ENCODE results near the gene CLDN11. TPM values are rescaled to one million over a fixed set of nuclear protein-coding genes. Genes with fewer than 3 reads are reported as not detected.

CLDN11 gene
- total RNA-seq, 1 donor from 2014 or later = 61.1 TPM

DNA sequence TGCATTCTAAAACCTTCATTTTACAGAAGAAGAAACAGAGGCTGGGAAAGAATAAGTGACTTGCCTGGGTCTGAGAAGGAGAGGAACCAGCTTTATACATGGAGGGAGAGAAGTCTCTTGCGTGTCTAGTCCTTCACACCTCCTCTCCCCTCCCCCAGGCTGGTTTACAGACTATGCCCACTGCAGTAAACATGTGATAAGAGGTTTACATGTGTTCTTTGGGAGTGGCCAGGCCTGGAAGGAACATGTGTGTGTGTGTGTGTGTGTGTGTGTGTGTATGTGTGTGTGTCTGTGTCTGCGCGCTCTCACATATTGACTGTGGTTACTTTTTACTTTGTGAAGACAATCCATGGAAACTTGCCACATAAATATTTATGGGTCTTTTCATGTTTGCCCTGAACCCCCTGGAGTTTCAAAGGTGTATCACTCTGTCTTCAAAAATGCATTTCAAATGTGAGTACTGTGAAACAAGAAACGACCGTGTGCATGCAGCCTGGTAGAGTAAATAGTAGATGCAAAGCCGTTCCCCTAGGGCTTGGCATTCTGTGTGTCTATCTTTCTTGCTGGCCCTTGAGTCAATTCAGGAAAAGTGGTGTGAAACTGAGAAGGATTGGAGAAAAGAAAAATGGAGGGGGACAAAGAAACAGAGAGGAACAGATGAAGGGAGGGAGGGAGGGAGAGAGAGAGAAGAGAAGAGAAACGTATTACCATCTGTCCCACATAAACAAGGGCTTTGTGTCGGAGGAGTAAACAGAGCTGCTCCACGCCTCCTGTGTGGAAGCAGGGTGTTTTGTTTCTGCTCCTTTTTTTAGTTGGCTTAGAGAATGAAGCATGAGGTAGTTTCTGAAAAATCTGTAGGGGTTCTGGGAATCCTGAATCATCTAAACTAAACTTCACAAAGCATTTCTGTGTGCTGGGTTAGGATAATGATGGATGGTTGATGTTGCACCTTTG lies 51.7 kb downstream of the CLDN11 start:
- DNase-seq (ENCODE audit: low spot score) = no peak

GRCh38 chr3:170471149-170471548 lies 52.5 kb downstream of the CLDN11 start:
- DNase-seq (ENCODE audit: low spot score) = no peak

- DNase-seq (ENCODE audit: low spot score) = no peak
Observed at GRCh38 chr3:170473358-170473757, 54.7 kb downstream of the CLDN11 start.

DNA sequence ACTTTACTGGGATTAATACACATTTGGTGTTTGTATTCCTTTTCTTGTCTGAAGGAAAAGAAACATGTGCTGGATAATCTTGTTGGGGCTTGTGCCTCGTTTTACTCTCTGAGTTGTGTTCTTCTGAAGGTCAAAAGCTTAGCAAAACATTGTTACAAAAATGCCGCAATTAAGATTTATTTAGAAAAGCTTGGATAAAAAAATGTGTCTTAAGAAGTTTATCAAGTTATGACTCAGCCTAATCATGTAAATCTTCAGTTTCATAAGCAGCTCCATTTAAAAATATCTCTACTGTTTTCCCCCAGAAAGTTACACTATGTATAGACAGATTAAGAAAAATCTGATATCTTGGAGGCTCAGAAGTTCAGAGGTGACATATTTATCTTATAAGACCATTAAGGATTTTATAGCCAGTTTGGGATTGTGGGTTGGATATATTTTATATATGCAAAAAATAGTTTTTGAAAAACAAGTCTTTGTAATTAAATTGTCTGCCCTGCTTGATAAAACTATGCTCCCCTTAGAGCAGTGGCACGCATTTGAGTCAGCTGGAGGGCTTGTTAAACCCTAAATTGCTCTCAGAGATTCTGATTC lies 56.5 kb downstream of the CLDN11 start:
- no peak for DNase-seq (ENCODE audit: low spot score)

GRCh38 chr3:170476291-170476690 lies 57.6 kb downstream of the CLDN11 start:
- DNase-seq (ENCODE audit: low spot score) = no peak

DNA sequence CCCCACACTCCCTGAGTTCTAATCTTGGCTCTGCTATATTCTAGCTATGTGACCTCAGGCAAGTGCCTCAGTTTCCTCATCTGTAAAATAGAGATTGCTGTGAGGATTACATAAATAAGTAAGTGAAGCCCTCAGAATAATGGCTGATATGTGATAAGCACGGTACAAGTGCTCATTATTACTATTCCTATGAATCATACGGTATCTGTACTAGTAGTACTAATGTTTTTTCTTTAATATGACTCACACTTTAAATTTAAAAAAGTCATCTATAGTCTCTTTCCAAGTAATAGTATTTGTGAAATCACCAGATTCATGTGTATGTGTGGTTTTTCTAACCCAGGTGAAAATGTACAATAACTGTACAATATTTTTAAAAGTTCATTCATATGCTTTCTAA lies 58.7 kb downstream of the CLDN11 start:
- no peak for DNase-seq (ENCODE audit: low spot score)

- no peak for DNase-seq (ENCODE audit: low spot score)
Observed at GRCh38 chr3:170480111-170480510, 61.4 kb downstream of the CLDN11 start.

DNA sequence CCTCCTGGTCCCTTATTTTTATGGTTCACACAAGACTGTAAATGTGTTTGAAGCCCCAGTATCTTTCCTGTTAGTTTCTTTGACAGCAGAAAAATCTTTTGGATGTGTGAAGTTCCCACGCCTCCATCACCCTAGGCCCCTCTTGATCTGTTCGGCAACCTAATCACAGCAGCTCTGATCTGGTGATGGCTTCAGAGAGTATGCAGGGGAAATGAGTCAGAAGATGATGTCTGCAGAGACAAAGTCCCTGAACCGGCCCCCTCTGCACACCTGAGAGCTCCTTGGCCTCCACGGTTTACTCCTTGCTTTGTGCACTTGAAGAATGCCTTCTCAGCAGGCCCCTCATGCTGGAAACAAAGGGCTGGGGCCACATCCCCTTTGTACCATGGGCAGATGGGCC lies 63.5 kb downstream of the CLDN11 start:
- DNase-seq (ENCODE audit: low spot score) = no peak

DNA sequence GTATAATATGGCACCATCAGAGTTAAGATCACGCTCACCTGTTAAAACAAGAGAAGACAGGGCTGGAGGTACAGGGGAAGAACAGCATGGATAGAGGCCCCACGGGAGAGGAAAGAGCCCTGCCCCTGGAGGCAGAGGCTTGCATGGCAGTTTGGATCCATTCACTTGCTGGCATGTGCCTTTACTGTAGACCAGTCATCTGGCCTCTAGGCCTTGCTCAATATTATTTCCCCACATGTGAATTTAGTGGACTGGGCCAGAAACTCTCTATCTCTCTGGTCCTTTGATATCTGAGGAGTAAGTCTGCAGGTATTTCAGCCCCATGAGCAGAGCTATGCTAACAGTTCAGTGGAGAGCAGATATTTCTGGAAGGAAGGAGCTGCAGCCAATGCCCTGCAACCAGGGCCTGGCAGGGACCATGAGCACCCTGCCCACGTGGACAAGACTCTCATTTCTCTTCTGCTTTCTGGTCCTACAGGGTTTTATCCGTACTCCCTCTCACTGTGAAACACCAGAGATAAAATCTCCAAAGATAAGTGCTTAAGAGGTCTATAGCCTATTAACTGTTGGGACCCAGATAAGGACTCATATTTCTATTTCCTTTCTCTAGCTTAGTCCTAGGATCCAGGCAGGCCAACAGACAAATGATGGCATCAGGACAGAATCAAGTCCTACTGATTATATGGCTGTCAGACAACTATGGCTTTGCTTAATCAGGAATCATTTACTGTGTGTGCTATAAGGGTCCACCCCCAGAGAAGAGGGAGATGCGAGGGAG lies 65.0 kb downstream of the CLDN11 start:
- DNase-seq (ENCODE audit: low spot score) = no peak

Small RNA genes lying within 50 kb of the gene (microRNA-seq; reads per million reads assigned to microRNA genes)
- gene MIR6828 (ENCODE audit: borderline number of aligned reads) = not detected

Other genes starting within 250 kb of the CLDN11 start
- 66.1 TPM for gene PHC3, start 237.1 kb upstream of the CLDN11 start, total RNA-seq
- gene PRKCI, start 196.4 kb upstream of the CLDN11 start, total RNA-seq = 16.7 TPM
- 55.8 TPM for gene SKIL, start 61.2 kb upstream of the CLDN11 start, total RNA-seq
- gene SLC7A14, start 167.2 kb downstream of the CLDN11 start, total RNA-seq = not detected

All from mesenteric fat pad (tissue), 1 donor.